ENCODE results near the gene RAD51B. TPM values are rescaled to one million over a fixed set of nuclear protein-coding genes. Genes with fewer than 3 reads are reported as not detected.

The RAD51B gene
- total and polyA plus RNA-seq, 2 donors: 6.2 to 92.9 TPM

GRCh38 chr14:68665131-68665530, 845.6 kb downstream of the RAD51B start:
- no peak for DNase-seq (ENCODE audit: extremely low spot score)
- H3K27ac ChIP-seq (ENCODE audit: low read depth): no peak overlapping the region
- no peak overlapping the region for H3K4me3 ChIP-seq (ENCODE audit: low read depth, low read length)
- WGBS: 45% methylated on average over 4 of the region's 4 CpGs
- H3K4me1 ChIP-seq (ENCODE audit: insufficient read depth): peaks cover 6% of the 10 kb centered on the region
- no peaks in the 10 kb centered on the region for H3K36me3 ChIP-seq (ENCODE audit: insufficient read depth)

DNA sequence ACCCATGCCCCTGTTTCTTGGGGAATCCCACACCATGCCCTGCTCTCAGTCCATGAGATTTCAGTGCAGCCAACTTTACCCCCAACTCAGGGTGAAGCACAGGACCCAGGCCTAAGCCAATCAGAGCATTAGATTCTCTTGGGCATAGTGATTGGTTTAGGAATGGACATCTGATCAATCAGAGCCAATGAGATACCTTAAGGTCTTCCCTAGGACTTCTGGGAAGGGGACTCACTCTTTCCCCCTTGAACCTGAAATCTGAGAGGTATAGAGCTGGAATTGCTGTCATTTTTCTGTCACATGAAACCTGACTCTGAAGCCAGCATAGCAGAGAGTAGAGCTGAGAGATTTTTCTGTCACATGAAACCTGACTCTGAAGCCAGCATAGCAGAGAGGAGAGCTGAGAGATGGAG, 846.2 kb downstream of the RAD51B start:
- Histone ChIP-seq H3K4me1 (ENCODE audit: insufficient read depth) (peaks cover 8% of the 10 kb centered on the region), H3K4me3 (ENCODE audit: low read depth, low read length) (no peak overlapping the region), H3K36me3 (ENCODE audit: insufficient read depth) (no peaks in the 10 kb centered on the region), H3K27ac (ENCODE audit: low read depth) (no peak overlapping the region)
- no peak for DNase-seq (ENCODE audit: extremely low spot score)

DNA sequence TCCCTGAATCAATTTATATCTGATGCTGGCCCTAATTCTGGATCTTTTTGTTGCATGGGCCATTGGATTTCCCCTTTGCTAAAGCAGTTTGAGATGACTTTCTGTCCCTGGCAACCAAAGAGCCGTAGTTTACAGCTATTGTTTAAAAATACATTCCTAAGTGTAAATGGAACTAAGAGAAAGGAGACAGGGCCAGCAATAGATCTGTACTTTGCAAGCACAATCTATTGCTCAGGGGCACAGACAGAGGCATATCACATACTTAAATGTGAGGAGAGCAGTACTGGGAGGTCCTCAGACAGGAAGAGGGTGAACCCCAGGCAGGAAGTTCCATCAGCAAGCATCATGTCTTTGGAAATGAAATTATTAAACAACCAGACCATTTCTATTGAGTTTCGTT, 846.7 kb downstream of the RAD51B start:
- peaks cover 8% of the 10 kb centered on the region for H3K4me1 ChIP-seq (ENCODE audit: insufficient read depth)
- 40% methylated on average over 2 of the region's 2 CpGs for WGBS

GRCh38 chr14:68666899-68667298, 847.3 kb downstream of the RAD51B start:
- no peak overlapping the region for H3K27ac ChIP-seq (ENCODE audit: low read depth)
- peaks cover 10% of the 10 kb centered on the region for H3K4me1 ChIP-seq (ENCODE audit: insufficient read depth)
- WGBS: 90% methylated on average over 5 of the region's 5 CpGs
- no peaks in the 10 kb centered on the region for H3K36me3 ChIP-seq (ENCODE audit: insufficient read depth)
- no peak overlapping the region for H3K4me3 ChIP-seq (ENCODE audit: low read depth, low read length)
- DNase-seq (ENCODE audit: extremely low spot score): no peak

More for the DNA sequence above, 846.7 kb downstream of the RAD51B start:
- H3K4me3 ChIP-seq (ENCODE audit: low read depth, low read length): no peak overlapping the region
- H3K36me3 ChIP-seq (ENCODE audit: insufficient read depth): no peaks in the 10 kb centered on the region
- no peak overlapping the region for H3K27ac ChIP-seq (ENCODE audit: low read depth)
- DNase-seq (ENCODE audit: extremely low spot score): no peak

GRCh38 chr14:68667313-68667791, 847.8 kb downstream of the RAD51B start:
- Histone ChIP-seq H3K36me3 (ENCODE audit: insufficient read depth) (no peaks in the 10 kb centered on the region), H3K27ac (ENCODE audit: low read depth) (no peak overlapping the region), H3K4me1 (ENCODE audit: insufficient read depth) (peaks cover 13% of the 10 kb centered on the region), H3K4me3 (ENCODE audit: low read depth, low read length) (no peak overlapping the region)
- no peak for DNase-seq (ENCODE audit: extremely low spot score)

DNA sequence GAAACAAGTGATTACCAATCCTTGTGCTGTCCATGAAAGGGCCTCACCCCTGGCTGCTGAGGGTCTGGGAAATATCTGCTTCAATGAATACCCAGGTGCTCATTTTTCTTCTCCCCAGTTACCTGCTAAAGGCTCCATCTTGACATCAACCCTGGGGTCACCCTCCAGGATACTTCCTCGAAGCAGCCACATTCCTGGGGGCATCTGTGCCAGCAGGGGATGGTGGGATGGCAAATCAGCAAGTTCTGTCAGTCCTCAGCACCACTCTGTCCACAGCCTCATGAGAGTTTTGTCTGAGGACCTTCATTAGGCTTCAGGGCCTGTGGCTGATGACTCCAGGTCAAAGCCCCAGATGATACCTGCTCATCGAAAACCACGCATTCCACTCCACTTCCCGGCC, 848.4 kb downstream of the RAD51B start:
- Histone ChIP-seq H3K36me3 (ENCODE audit: insufficient read depth) (no peaks in the 10 kb centered on the region), H3K27ac (ENCODE audit: low read depth) (peak overlapping the region; percentile 26), H3K4me1 (ENCODE audit: insufficient read depth) (peaks cover 16% of the 10 kb centered on the region), H3K4me3 (ENCODE audit: low read depth, low read length) (no peak overlapping the region)
- 93% methylated on average over 4 of the region's 4 CpGs for WGBS
- no peak for DNase-seq (ENCODE audit: extremely low spot score)

GRCh38 chr14:68668531-68668930, 849.0 kb downstream of the RAD51B start:
- Histone ChIP-seq H3K4me1 (ENCODE audit: insufficient read depth) (peaks cover 16% of the 10 kb centered on the region), H3K27ac (ENCODE audit: low read depth) (no peak overlapping the region), H3K4me3 (ENCODE audit: low read depth, low read length) (no peak overlapping the region), H3K36me3 (ENCODE audit: insufficient read depth) (no peaks in the 10 kb centered on the region)
- WGBS: 89% methylated on average over 7 of the region's 7 CpGs
- no peak for DNase-seq (ENCODE audit: extremely low spot score)

- Histone ChIP-seq H3K36me3 (ENCODE audit: insufficient read depth) (no peaks in the 10 kb centered on the region), H3K4me3 (ENCODE audit: low read depth, low read length) (no peak overlapping the region), H3K27ac (ENCODE audit: low read depth) (peak overlapping the region; percentile 40), H3K4me1 (ENCODE audit: insufficient read depth) (peaks cover 16% of the 10 kb centered on the region)
- WGBS: 58% methylated on average over 3 of the region's 3 CpGs
- DNase-seq (ENCODE audit: extremely low spot score): no peak
Observed at GRCh38 chr14:68669111-68669511, 849.5 kb downstream of the RAD51B start.

DNA sequence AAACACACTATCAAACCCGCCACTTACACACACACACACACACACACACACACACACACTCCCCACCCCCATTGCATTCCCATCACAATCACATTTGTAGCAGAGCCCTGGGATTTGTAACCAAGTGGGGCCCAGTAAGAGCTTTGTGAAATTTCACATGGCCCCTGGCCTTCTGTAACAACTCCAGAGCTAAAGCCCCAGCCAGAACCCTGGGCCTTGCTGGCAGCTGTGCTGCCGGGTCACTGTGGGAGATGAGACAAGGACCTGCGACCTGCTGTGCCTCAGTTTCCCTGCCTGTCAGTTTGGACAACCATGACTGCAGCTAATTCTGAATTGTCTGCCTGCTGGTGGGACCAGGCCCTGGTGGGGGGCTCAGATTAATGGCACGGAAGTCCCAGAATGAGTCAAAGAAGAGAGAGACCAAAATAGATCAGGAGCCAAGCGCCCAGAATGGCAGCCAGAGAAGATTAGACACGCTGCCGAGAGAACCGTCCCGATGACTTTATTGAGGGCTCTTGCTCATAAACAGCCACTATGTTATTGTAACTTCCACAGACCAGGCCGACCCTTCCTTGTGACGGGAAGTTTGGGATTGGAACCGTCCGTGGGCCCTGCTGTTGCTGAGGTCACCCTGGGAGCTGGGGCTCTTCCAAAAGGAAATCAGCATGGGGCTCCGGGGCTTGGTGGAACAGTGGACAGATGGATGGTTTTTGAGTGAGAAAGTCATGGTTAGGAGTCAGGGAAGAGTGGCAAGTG, 850.2 kb downstream of the RAD51B start:
- Histone ChIP-seq H3K27ac (ENCODE audit: low read depth) (peak overlapping the region; percentile 28), H3K4me1 (ENCODE audit: insufficient read depth) (peaks cover 16% of the 10 kb centered on the region), H3K36me3 (ENCODE audit: insufficient read depth) (no peaks in the 10 kb centered on the region), H3K4me3 (ENCODE audit: low read depth, low read length) (no peak overlapping the region)
- 29% methylated on average over 14 of the region's 14 CpGs for WGBS
- DNase-seq (ENCODE audit: extremely low spot score): no peak

GRCh38 chr14:68670359-68670715, 850.8 kb downstream of the RAD51B start:
- DNase-seq (ENCODE audit: extremely low spot score): no peak
- peak overlapping the region; percentile 28 for H3K27ac ChIP-seq (ENCODE audit: low read depth)
- H3K4me3 ChIP-seq (ENCODE audit: low read depth, low read length): no peak overlapping the region
- WGBS: 72% methylated on average over 1 of the region's 1 CpG
- peaks cover 16% of the 10 kb centered on the region for H3K4me1 ChIP-seq (ENCODE audit: insufficient read depth)
- H3K36me3 ChIP-seq (ENCODE audit: insufficient read depth): no peaks in the 10 kb centered on the region

- peaks cover 16% of the 10 kb centered on the region for H3K4me1 ChIP-seq (ENCODE audit: insufficient read depth)
- 21% methylated on average over 2 of the region's 2 CpGs for WGBS
- no peak for DNase-seq (ENCODE audit: extremely low spot score)
- no peaks in the 10 kb centered on the region for H3K36me3 ChIP-seq (ENCODE audit: insufficient read depth)
- no peak overlapping the region for H3K4me3 ChIP-seq (ENCODE audit: low read depth, low read length)
- H3K27ac ChIP-seq (ENCODE audit: low read depth): peak overlapping the region; percentile 39
Observed at GRCh38 chr14:68671909-68672308, 852.3 kb downstream of the RAD51B start.

DNA sequence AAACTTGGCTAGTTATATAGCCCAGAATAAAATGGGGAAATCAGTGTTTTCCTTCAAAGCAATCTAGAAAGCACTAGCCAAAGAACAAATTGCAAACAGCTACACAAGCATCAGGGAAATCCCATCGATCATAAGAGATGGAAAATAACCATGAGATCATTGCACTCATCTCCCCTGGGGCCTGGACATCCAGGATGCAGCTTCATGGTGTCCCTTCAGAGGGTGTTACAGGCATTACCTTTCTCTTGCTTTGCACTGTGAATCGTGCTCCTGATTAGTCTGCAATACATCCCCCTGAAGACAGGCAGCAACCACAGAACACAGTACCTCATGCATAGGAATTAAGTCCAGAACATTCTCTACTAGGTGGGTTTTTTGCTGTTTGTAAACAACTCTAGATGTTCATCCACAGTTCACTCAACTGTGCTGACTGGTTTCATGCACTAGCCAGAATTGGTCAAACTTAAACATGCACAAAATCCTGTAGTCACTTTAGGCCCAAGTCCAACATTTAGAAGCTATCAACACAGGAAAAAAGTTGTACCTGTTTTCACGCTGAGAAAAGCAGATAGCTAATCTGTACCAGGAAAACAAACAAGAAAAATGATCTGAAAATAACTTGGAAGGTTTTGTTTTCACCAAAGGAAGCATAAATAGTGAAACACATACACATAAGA, 853.2 kb downstream of the RAD51B start:
- 55% methylated on average over 3 of the region's 3 CpGs for WGBS
- Histone ChIP-seq H3K4me3 (ENCODE audit: low read depth, low read length) (no peak overlapping the region), H3K27ac (ENCODE audit: low read depth) (peak overlapping the region; percentile 70), H3K4me1 (ENCODE audit: insufficient read depth) (peaks cover 14% of the 10 kb centered on the region), H3K36me3 (ENCODE audit: insufficient read depth) (no peaks in the 10 kb centered on the region)
- no peak for DNase-seq (ENCODE audit: extremely low spot score)

DNA sequence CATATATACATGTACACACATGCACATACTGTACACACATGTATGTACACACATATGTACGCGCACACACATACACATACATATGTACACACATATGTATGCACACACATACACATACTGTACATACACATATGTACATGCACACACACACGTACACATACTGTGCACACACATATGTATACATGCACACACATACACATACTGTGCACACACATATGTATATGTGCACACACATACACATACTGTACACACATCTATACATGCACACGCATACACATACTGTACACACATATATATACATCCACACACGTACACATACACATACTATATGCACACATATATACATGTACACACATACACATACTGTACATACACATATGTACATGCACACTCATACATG, 853.9 kb downstream of the RAD51B start:
- H3K36me3 ChIP-seq (ENCODE audit: insufficient read depth): no peaks in the 10 kb centered on the region
- WGBS: 78% methylated on average over 5 of the region's 5 CpGs
- no peak for DNase-seq (ENCODE audit: extremely low spot score)
- H3K4me1 ChIP-seq (ENCODE audit: insufficient read depth): peaks cover 12% of the 10 kb centered on the region
- no peak overlapping the region for H3K27ac ChIP-seq (ENCODE audit: low read depth)
- no peak overlapping the region for H3K4me3 ChIP-seq (ENCODE audit: low read depth, low read length)

DNA sequence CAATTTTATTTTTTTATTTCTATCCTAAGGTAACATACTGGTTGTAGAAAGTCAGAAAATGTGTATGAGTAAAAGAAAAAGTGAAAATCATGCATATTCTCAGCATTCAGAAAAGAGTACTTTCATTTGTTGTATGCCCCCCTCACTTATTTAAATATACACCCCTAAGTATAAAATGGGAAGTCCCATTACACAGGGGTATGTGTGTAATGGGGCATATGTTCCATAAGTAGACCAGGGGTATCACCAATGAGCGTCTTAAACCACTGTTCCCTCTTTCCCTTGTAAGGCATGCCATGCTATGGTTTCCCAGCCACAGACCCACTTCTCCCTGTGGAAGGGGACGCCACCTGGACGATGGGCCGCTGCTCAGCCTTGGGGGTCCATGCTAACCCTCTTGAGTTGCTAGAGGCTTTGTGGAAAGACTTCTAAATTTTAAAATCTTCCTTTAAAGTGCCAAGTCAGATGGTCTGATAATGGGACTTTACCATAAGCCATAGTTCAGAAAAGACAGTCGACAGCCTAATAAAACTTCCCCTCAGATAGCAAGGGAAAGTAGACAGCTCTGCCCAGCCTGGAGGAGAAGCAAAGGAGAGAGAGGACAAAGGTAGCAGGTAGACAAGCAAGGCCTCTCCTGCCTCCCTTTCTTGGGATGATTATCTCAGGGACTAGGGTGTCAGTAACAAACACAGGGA, 855.1 kb downstream of the RAD51B start:
- no peak overlapping the region for H3K27ac ChIP-seq (ENCODE audit: low read depth)

More for the DNA sequence above, 855.1 kb downstream of the RAD51B start:
- 84% methylated on average over 5 of the region's 5 CpGs for WGBS
- DNase-seq (ENCODE audit: extremely low spot score): no peak
- no peaks in the 10 kb centered on the region for H3K36me3 ChIP-seq (ENCODE audit: insufficient read depth)
- H3K4me1 ChIP-seq (ENCODE audit: insufficient read depth): peaks cover 12% of the 10 kb centered on the region
- H3K4me3 ChIP-seq (ENCODE audit: low read depth, low read length): no peak overlapping the region

Data from urinary bladder (tissue), 4 donors.